ENCODE measurements around the gene BDH2. TPM values are rescaled to one million over a fixed set of nuclear protein-coding genes. Genes with fewer than 3 reads are reported as not detected.

BDH2 gene
- total RNA-seq, 4 donors from 2014 or later: 31.6 to 59.4 (median 47.1) TPM

DNA sequence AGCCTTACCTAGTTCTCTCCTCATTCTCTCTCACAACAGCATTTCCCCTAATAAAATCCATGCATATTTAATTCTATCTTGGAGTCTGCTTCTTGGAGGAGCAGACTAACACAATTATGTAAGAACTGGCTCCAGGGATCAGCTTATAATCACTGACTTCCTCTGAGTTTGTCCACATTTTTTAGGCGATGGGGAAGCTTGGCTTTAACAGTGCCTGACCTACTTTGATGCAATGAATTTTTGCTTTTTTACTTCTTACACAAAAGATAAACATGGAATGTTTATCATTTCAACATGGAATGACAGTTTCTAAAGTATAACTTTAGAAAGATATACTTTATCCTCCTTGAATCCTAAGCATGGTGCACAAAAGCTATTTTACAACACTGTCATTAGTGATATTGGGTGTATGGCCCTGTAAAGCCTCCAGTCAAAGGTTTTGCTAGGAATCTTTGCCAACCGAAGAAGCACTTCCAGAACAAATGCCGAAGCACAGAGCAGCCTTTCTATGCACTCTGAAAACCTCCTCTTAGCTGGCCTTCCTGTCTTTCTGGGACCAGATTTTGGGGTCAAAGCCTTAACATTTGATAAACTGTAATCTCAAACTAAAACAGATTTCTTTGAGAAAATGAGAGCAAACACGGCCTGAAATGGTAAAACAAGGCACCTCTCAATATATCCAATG lies 736 bp downstream of the BDH2 start:
- H3K4me3 ChIP-seq: peak overlapping the region; percentile 51 to 61 (median 56)
- 8% methylated on average over 4 of the region's 4 CpGs for WGBS
- intact Hi-C loops (cut with DNase I): loop anchor here (2.0 to 10.0 kb wide), 5 partner anchors 80 to 754 kb away; partner anchors contain the start of genes SLC39A8 and SLC9B1
- peaks cover 11 to 42% (median 35%) of the 10 kb centered on the region in 4 donors for H3K4me1 ChIP-seq
- no peak for DNase-seq (ENCODE audit: extremely low spot score)
- no peaks in the 10 kb centered on the region for H3K27me3 ChIP-seq
- H3K27ac ChIP-seq (replicated peaks in 1 of 4): peak overlapping the region; percentile 72 to 80 (median 76)
- no peaks in the 10 kb centered on the region for H3K9me3 ChIP-seq
- TF ChIP-seq, protein P1, sequence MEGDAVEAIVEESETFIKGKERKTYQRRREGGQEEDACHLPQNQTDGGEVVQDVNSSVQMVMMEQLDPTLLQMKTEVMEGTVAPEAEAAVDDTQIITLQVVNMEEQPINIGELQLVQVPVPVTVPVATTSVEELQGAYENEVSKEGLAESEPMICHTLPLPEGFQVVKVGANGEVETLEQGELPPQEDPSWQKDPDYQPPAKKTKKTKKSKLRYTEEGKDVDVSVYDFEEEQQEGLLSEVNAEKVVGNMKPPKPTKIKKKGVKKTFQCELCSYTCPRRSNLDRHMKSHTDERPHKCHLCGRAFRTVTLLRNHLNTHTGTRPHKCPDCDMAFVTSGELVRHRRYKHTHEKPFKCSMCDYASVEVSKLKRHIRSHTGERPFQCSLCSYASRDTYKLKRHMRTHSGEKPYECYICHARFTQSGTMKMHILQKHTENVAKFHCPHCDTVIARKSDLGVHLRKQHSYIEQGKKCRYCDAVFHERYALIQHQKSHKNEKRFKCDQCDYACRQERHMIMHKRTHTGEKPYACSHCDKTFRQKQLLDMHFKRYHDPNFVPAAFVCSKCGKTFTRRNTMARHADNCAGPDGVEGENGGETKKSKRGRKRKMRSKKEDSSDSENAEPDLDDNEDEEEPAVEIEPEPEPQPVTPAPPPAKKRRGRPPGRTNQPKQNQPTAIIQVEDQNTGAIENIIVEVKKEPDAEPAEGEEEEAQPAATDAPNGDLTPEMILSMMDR (IDR thresholded peaks at IDR 0.05): no peak
- no peak for TF ChIP-seq EP300 (IDR thresholded peaks at IDR 0.05)
- no peak for TF ChIP-seq POLR2AphosphoS5 (IDR thresholded peaks at IDR 0.05)
- TF ChIP-seq POLR2A (IDR thresholded peaks at IDR 0.05; ENCODE audit: low read depth): no peak
- H3K36me3 ChIP-seq: peaks cover 0 to 3% (median 0%) of the 10 kb centered on the region in 4 donors

DNA sequence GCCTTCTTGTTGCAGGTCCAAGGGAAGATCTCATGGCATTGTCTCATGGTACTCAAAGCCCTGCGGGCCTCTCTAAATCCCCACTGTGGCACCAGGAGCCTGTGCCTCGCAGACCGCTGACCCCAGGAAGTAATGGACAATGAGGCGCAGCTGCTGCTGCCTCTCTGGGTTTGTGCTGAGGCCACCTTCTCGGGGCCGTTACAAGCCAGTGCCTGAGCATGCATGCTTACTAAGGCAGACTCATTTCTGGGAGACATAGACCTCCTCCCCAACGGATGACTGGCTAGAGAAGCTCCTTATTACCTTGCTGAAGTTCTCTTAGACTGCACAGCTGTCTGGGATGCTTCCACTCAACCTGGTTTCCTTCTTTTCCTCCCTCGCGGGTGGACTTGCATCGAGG lies 1.3 kb downstream of the BDH2 start:
- 65% methylated on average over 7 of the region's 10 CpGs for WGBS
- no peak for DNase-seq (ENCODE audit: extremely low spot score)
- Histone ChIP-seq H3K4me1 (peaks cover 11 to 42% (median 35%) of the 10 kb centered on the region in 4 donors), H3K9me3 (no peaks in the 10 kb centered on the region), H3K36me3 (peaks cover 0 to 5% (median 0%) of the 10 kb centered on the region in 4 donors), H3K27ac (replicated peaks in 1 of 4) (peak overlapping the region in 3 of 4 donors; percentile 75 to 80 (median 78)), H3K4me3 (peak overlapping the region; percentile 51 to 61 (median 56)), H3K27me3 (no peaks in the 10 kb centered on the region)
- intact Hi-C loops (cut with DNase I): loop anchor here (2.0 to 10.0 kb wide), 5 partner anchors 80 to 754 kb away; partner anchors contain the start of genes SLC39A8 and SLC9B1
- no peak for TF ChIP-seq POLR2AphosphoS5 (IDR thresholded peaks at IDR 0.05)
- TF ChIP-seq, protein P1 (IDR thresholded peaks at IDR 0.05): no peak
- no peak for TF ChIP-seq POLR2A (IDR thresholded peaks at IDR 0.05; ENCODE audit: low read depth)
- TF ChIP-seq EP300 (IDR thresholded peaks at IDR 0.05): no peak

DNA sequence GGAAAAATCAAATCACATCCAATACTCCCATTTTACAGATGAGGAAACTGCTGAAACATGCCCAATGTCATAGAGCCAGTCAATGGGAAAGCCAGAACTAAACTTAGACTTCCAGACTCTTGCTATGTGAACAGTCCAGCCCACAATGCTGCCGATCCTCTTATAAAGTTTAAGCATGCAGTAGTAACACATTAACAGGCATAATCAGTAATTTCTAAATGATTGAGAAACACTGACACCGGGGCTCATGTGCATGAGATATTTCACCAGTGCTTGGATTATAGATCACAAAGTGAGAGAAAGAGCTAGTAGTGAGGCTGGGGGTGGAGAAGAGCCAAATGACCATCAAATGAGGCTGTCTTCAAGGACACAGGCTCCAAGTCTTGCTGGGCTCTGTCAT lies 2.5 kb downstream of the BDH2 start:
- H3K4me3 ChIP-seq: no peak overlapping the region
- intact Hi-C loops (cut with DNase I): loop anchor here (5.0 to 10.0 kb wide), 4 partner anchors 222 to 752 kb away; partner anchors contain the start of gene SLC39A8
- H3K9me3 ChIP-seq: no peaks in the 10 kb centered on the region
- 77% methylated on average over 2 of the region's 2 CpGs for WGBS
- peaks cover 0 to 5% (median 1%) of the 10 kb centered on the region in 4 donors for H3K36me3 ChIP-seq
- no peaks in the 10 kb centered on the region for H3K27me3 ChIP-seq
- H3K4me1 ChIP-seq: peaks cover 11 to 42% (median 35%) of the 10 kb centered on the region in 4 donors
- no peak for DNase-seq (ENCODE audit: extremely low spot score)
- H3K27ac ChIP-seq (replicated peaks in 1 of 4): no peak overlapping the region
- TF ChIP-seq, protein P1 (IDR thresholded peaks at IDR 0.05): no peak
- TF ChIP-seq POLR2AphosphoS5 (IDR thresholded peaks at IDR 0.05) (no peak), EP300 (IDR thresholded peaks at IDR 0.05) (no peak), POLR2A (IDR thresholded peaks at IDR 0.05; ENCODE audit: low read depth) (no peak)

DNA sequence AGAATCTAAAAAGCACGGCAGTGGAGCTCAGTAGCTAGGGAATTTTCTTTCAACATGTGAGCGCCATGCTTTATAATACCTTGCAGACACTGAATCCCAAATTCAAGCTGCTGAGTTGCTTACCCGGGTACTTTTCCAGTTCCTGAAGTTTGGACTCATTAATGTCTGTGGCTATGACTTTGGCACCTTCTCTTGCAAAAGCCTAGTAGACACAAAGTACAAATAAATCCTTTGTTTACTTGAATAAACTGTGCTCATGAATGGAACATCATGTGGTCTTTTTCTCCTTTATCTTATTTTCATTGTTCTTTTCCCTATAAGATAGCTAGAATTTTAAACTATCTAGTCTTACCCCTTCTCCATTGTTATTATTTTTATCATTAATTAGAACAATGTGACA lies 4.6 kb downstream of the BDH2 start:
- Histone ChIP-seq H3K27me3 (no peaks in the 10 kb centered on the region), H3K4me3 (no peak overlapping the region), H3K9me3 (no peaks in the 10 kb centered on the region), H3K4me1 (peaks cover 11 to 42% (median 39%) of the 10 kb centered on the region in 4 donors), H3K36me3 (peaks cover 10 to 25% (median 18%) of the 10 kb centered on the region in 4 donors), H3K27ac (replicated peaks in 1 of 4) (no peak overlapping the region)
- no peak for TF ChIP-seq EP300 (IDR thresholded peaks at IDR 0.05)
- TF ChIP-seq POLR2AphosphoS5 (IDR thresholded peaks at IDR 0.05): no peak
- TF ChIP-seq, protein P1 (IDR thresholded peaks at IDR 0.05): no peak
- TF ChIP-seq POLR2A (IDR thresholded peaks at IDR 0.05; ENCODE audit: low read depth): no peak
- DNase-seq (ENCODE audit: extremely low spot score): no peak
- WGBS: 88% methylated on average over 3 of the region's 3 CpGs
- intact Hi-C loops (cut with DNase I): loop anchor here (5.0 to 10.0 kb wide), 4 partner anchors 220 to 750 kb away; partner anchors contain the start of gene SLC39A8
